Vagina (tissue), 2 donors: ENCODE results near the gene TBC1D10B.

Source experiments
- CTCF ChIP-seq, 3 experiments: fragments of 450-650 bp in 2 of 3; fragments of 200-600 bp in 1 of 3; sonication (generic) in 1 of 3; IDR thresholded peaks; one replicate each; pipeline ENCODE4 v1.5.1; 2017 to 2019; ENCODE audit warnings: antibody characterized with exemption in 3 of 3, mild to moderate bottlenecking in 2 of 3, moderate library complexity in 2 of 3
- POLR2AphosphoS5 ChIP-seq, 2 donors: sonication (generic); formaldehyde crosslinking; IDR thresholded peaks; one replicate each; pipeline ENCODE4 v1.9.0; 2017; ENCODE audit warnings: antibody characterized with exemption in 2 of 2, mild to moderate bottlenecking in 2 of 2, low read depth in 1 of 2; ENCODE audit not compliant: insufficient read depth in 1 of 2

GRCh38 chr16:30361180-30361579, 9.1 kb downstream of the TBC1D10B start:
- TF ChIP-seq CTCF (IDR thresholded peaks at IDR 0.05) = no peak
- TF ChIP-seq POLR2AphosphoS5 (IDR thresholded peaks at IDR 0.05; ENCODE audit: insufficient read depth in 1 of 2, low read depth in 1 of 2) = no peak
